ENCODE measurements around the gene LRRC2.
"Not testable (repeated sequence)": the region's sequence is repeated elsewhere in the genome, so short reads cannot be mapped to it uniquely, and the experiment has no call there.

LRRC2 gene
- 0.27 to 1.9 (median 0.48) reads per million in 4 donors for total RNA-seq

GRCh38 chr3:46566040-46566641, at the start of gene LRRC2:
Gene LRRC2, minus strand, starts transcription at chr3:46566302. Its CDS starts 14,711 bp downstream, at chr3:46551591.
- peak in 3 of 5 donors; percentile 6 to 58 (median 17) for DNase-seq

GRCh38 chr3:46615050-46615775, 49.1 kb upstream of the LRRC2 start:
- no peak for DNase-seq

- no peak for DNase-seq
Measured at GRCh38 chr3:46614431-46614830, 48.3 kb upstream of the LRRC2 start.

GRCh38 chr3:46613313-46614005, 47.4 kb upstream of the LRRC2 start:
- no peak for DNase-seq

- no peak for DNase-seq
Measured at GRCh38 chr3:46612324-46612723, 46.2 kb upstream of the LRRC2 start, which contains the start of gene FAM240A. Gene FAM240A, plus strand, starts transcription at chr3:46612525. Its CDS starts 159 bp downstream, at chr3:46612684.

- DNase-seq: no peak
Measured at GRCh38 chr3:46609944-46610722, 44.0 kb upstream of the LRRC2 start.

- DNase-seq: no peak
Measured at GRCh38 chr3:46609212-46609721, 43.2 kb upstream of the LRRC2 start.

- DNase-seq: no peak
Measured at GRCh38 chr3:46607603-46608028, 41.5 kb upstream of the LRRC2 start.

- DNase-seq: no peak
Measured at GRCh38 chr3:46604127-46604526, 38.0 kb upstream of the LRRC2 start.

- no peak for DNase-seq
Measured at GRCh38 chr3:46603446-46604046, 37.4 kb upstream of the LRRC2 start.

GRCh38 chr3:46599590-46599989, 33.5 kb upstream of the LRRC2 start:
- DNase-seq: no peak

GRCh38 chr3:46595819-46596314, 29.8 kb upstream of the LRRC2 start:
- DNase-seq: no peak

GRCh38 chr3:46594723-46595122, 28.6 kb upstream of the LRRC2 start:
- no peak for DNase-seq

GRCh38 chr3:46593979-46594378, 27.9 kb upstream of the LRRC2 start:
- DNase-seq: no peak

- no peak for DNase-seq
Measured at GRCh38 chr3:46593274-46593862, 27.3 kb upstream of the LRRC2 start.

GRCh38 chr3:46587268-46587667, 21.2 kb upstream of the LRRC2 start:
- not testable (repeated sequence) for DNase-seq

GRCh38 chr3:46586738-46587246, 20.7 kb upstream of the LRRC2 start:
- DNase-seq: no peak

GRCh38 chr3:46585799-46586693, 19.9 kb upstream of the LRRC2 start:
- DNase-seq: no peak

GRCh38 chr3:46584598-46585467, 18.7 kb upstream of the LRRC2 start:
- DNase-seq: no peak
